Esophagus muscularis mucosa (tissue), 3 donors: ENCODE measurements around the gene PARD3B.

Source experiments
- POLR2AphosphoS5 ChIP-seq, 2 donors: sonication (generic); formaldehyde crosslinking; IDR thresholded peaks; one replicate each; pipeline ENCODE4 v1.6.1; 2017; ENCODE audit warnings: antibody characterized with exemption in 2 of 2
- TF ChIP-seq, protein P1 (sequence below), 3 experiments: fragments of 200-600 bp in 2 of 3; fragments of 450-650 bp in 1 of 3; sonication (generic) in 2 of 3; IDR thresholded peaks; one replicate each; pipeline ENCODE4 v1.5.1; 2017 to 2019; ENCODE audit warnings: antibody characterized with exemption in 3 of 3, mild to moderate bottlenecking in 2 of 3, moderate library complexity in 1 of 3

DNA sequence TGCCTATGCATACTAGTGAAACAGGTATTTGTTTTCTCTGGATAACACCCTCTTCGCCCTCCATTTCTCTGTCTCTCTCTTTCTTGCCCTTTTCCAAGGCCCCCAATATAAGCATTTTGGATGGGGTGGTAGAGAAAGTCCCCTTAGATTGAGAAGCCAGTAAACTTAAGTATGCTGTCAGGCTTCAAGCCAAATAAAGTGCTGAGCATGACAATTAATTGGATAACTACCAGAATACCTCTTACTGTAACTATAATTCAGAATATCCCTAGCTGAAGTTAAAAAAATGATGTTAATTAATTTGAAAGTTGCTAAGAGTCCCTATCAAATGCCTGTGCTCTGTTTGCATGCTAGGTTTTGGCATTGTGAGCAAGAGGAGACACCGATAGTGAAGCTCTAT is 324.8 kb downstream of the PARD3B start:
- no peak for TF ChIP-seq POLR2AphosphoS5 (IDR thresholded peaks at IDR 0.05)
- TF ChIP-seq, protein P1, sequence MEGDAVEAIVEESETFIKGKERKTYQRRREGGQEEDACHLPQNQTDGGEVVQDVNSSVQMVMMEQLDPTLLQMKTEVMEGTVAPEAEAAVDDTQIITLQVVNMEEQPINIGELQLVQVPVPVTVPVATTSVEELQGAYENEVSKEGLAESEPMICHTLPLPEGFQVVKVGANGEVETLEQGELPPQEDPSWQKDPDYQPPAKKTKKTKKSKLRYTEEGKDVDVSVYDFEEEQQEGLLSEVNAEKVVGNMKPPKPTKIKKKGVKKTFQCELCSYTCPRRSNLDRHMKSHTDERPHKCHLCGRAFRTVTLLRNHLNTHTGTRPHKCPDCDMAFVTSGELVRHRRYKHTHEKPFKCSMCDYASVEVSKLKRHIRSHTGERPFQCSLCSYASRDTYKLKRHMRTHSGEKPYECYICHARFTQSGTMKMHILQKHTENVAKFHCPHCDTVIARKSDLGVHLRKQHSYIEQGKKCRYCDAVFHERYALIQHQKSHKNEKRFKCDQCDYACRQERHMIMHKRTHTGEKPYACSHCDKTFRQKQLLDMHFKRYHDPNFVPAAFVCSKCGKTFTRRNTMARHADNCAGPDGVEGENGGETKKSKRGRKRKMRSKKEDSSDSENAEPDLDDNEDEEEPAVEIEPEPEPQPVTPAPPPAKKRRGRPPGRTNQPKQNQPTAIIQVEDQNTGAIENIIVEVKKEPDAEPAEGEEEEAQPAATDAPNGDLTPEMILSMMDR (IDR thresholded peaks at IDR 0.05), result no peak
